Glutamatergic neuron (in vitro differentiated cells): ENCODE measurements around the gene ANAPC1. TPM values are rescaled to one million over a fixed set of nuclear protein-coding genes. Genes with fewer than 3 reads are reported as not detected.

ENCODE experiments used
- DNase-seq: peaks from one replicate; pipeline ENCODE4 v3.0.0; 2022
- H3K27ac Mint-ChIP-seq: one replicate; pipeline ENCODE4 v1.8.0; 2020; ENCODE audit warnings: mild to moderate bottlenecking, mixed read lengths, inconsistent platforms; ENCODE audit not compliant: unreplicated experiment
- H3K27me3 Mint-ChIP-seq: one replicate; pipeline ENCODE4 v1.8.0; 2020; ENCODE audit warnings: mild to moderate bottlenecking, moderate library complexity, mixed read lengths, inconsistent platforms; ENCODE audit not compliant: unreplicated experiment
- H3K36me3 Mint-ChIP-seq: one replicate; pipeline ENCODE4 v1.8.0; 2020; ENCODE audit warnings: mild to moderate bottlenecking, mixed read lengths, inconsistent platforms; ENCODE audit not compliant: unreplicated experiment
- H3K4me1 Mint-ChIP-seq: one replicate; pipeline ENCODE4 v1.8.0; 2020; ENCODE audit warnings: mild to moderate bottlenecking, low read depth, mixed read lengths, inconsistent platforms; ENCODE audit not compliant: unreplicated experiment
- H3K4me3 Mint-ChIP-seq: one replicate; pipeline ENCODE4 v1.8.0; 2020; ENCODE audit warnings: mild to moderate bottlenecking, mixed read lengths, inconsistent platforms; ENCODE audit not compliant: unreplicated experiment
- H3K9me3 Mint-ChIP-seq: one replicate; pipeline ENCODE4 v1.8.0; 2020; ENCODE audit warnings: mild to moderate bottlenecking, moderate library complexity, mixed read lengths, inconsistent platforms; ENCODE audit not compliant: unreplicated experiment
- CTCF ChIP-seq: fragments of 200-600 bp; sonication (generic); IDR thresholded peaks from one replicate; pipeline ENCODE4 v1.5.0; 2021; ENCODE audit not compliant: partially characterized antibody, unreplicated experiment
- total RNA-seq: library from RNA; stranded (reverse); fragmentation: NEBNext Ultra II Directional; extraction: Animal tissue kit (Norgen Biotek cat#: 25700); gene quantifications from one replicate; pipeline ENCODE4 v1.2.1, GENCODE V29; 2021; ENCODE audit not compliant: unreplicated experiment

Gene ANAPC1
- total RNA-seq, 1 donor from 2014 or later, result 33.4 TPM

- DNase-seq, result no peak
- Mint-ChIP-seq H3K9me3 (no peaks in the 10 kb centered on the region), H3K4me3 (no peak overlapping the region), H3K36me3 (no peaks in the 10 kb centered on the region), H3K27ac (no peak overlapping the region), H3K27me3 (no peaks in the 10 kb centered on the region), H3K4me1 (peaks cover 22% of the 10 kb centered on the region)
- no peak for TF ChIP-seq CTCF
Measured at GRCh38 chr2:111903930-111904439, 20.0 kb upstream of the ANAPC1 start.

GRCh38 chr2:111903516-111903915, 19.5 kb upstream of the ANAPC1 start:
- Mint-ChIP-seq H3K9me3 (no peaks in the 10 kb centered on the region), H3K4me1 (peaks cover 17% of the 10 kb centered on the region), H3K36me3 (no peaks in the 10 kb centered on the region), H3K4me3 (no peak overlapping the region), H3K27ac (no peak overlapping the region), H3K27me3 (no peaks in the 10 kb centered on the region)
- TF ChIP-seq CTCF, result no peak
- no peak for DNase-seq

GRCh38 chr2:111900859-111901258, 16.9 kb upstream of the ANAPC1 start:
- Mint-ChIP-seq H3K4me1 (no peaks in the 10 kb centered on the region), H3K27ac (no peak overlapping the region), H3K36me3 (no peaks in the 10 kb centered on the region), H3K9me3 (peaks cover 3% of the 10 kb centered on the region), H3K27me3 (peaks cover 3% of the 10 kb centered on the region), H3K4me3 (no peak overlapping the region)
- peak; percentile 28 for DNase-seq
- TF ChIP-seq CTCF, result no peak

GRCh38 chr2:111898703-111899514, 14.9 kb upstream of the ANAPC1 start:
- DNase-seq, result peak; percentile 62

More at GRCh38 chr2:111898703-111899514, 14.9 kb upstream of the ANAPC1 start:
- Mint-ChIP-seq H3K9me3 (peaks cover 3% of the 10 kb centered on the region), H3K4me1 (no peaks in the 10 kb centered on the region), H3K4me3 (peak overlapping the region; percentile 81), H3K36me3 (no peaks in the 10 kb centered on the region), H3K27ac (no peak overlapping the region), H3K27me3 (peaks cover 3% of the 10 kb centered on the region)
- TF ChIP-seq CTCF, result no peak
